KMS-11 (cell line): ENCODE results near the gene NLGN1.

Experiments used
- H2AFZ ChIP-seq: fragments of 200-600 bp; sonication (generic); 2 replicates; pipeline ENCODE4 v1.6.1; 2016; ENCODE audit warnings: antibody characterized with exemption, mixed run types, low read depth
- H3K27ac ChIP-seq: fragments of 200-600 bp; sonication (generic); 2 replicates; pipeline ENCODE4 v1.6.1; 2016; ENCODE audit warnings: mild to moderate bottlenecking, mixed run types
- H3K27me3 ChIP-seq: fragments of 200-600 bp; sonication (generic); 2 replicates; pipeline ENCODE4 v1.6.1; 2017; ENCODE audit warnings: mild to moderate bottlenecking, low read depth, mixed run types, moderate library complexity; ENCODE audit not compliant: insufficient read depth
- H3K36me3 ChIP-seq: fragments of 200-600 bp; sonication (generic); 2 replicates; pipeline ENCODE4 v1.6.1; 2017; ENCODE audit warnings: mild to moderate bottlenecking, mixed run types; ENCODE audit not compliant: insufficient read depth
- H3K4me1 ChIP-seq: fragments of 200-600 bp; sonication (generic); 2 replicates; pipeline ENCODE4 v1.6.1; 2016; ENCODE audit warnings: mild to moderate bottlenecking, low read depth, mixed run types; ENCODE audit not compliant: poor library complexity, severe bottlenecking
- H3K4me2 ChIP-seq: fragments of 200-600 bp; sonication (generic); 2 replicates; pipeline ENCODE4 v1.7.0; 2016; ENCODE audit warnings: mild to moderate bottlenecking, mixed run types
- H3K4me3 ChIP-seq: fragments of 200-600 bp; sonication (generic); IDR thresholded peaks from 2 replicates; pipeline ENCODE4 v1.6.1; 2017; ENCODE audit warnings: low read depth, low read length, mixed read lengths; ENCODE audit not compliant: insufficient read depth
- H3K79me2 ChIP-seq: fragments of 200-600 bp; sonication (generic); 2 replicates; pipeline ENCODE4 v1.6.1; 2016; ENCODE audit warnings: low read depth, mixed run types; ENCODE audit not compliant: insufficient read depth
- H3K9ac ChIP-seq: fragments of 200-600 bp; sonication (generic); 2 replicates; pipeline ENCODE4 v1.6.1; 2016; ENCODE audit warnings: mild to moderate bottlenecking, mixed run types
- H4K20me1 ChIP-seq: fragments of 200-600 bp; sonication (generic); 2 replicates; pipeline ENCODE4 v1.6.1; 2016; ENCODE audit warnings: mild to moderate bottlenecking, mixed run types; ENCODE audit not compliant: insufficient read depth
- TF ChIP-seq, protein P1 (sequence below): fragments of 200-600 bp; sonication (generic); conservative IDR thresholded peaks from 2 replicates; pipeline ENCODE4 v1.6.1; 2017; ENCODE audit warnings: low read depth, mild to moderate bottlenecking, antibody characterized with exemption, low read length, moderate library complexity, mixed read lengths

Gene NLGN1

DNA sequence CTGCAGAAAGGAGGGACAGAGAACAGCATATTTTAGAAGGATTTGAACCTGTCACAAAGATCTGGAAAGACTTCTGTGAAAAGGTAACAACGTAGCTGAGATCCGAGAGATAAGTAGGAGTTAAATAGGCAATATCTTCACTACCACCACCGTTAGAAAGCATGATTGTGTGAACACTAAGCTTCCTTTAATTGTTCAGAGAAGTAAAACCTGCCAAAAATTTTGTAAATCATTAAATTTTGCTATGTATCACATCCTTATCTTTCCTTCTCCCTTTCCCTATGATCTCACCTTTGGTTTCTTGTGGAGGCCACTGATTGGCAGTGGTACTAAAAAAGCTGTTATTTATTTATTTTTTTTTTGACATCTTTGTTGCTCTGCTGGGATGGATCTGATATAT lies 346.9 kb downstream of the NLGN1 start:
- H3K79me2 ChIP-seq = no peaks in the 10 kb centered on the region
- H3K27me3 ChIP-seq = no peaks in the 10 kb centered on the region
- TF ChIP-seq, protein P1, sequence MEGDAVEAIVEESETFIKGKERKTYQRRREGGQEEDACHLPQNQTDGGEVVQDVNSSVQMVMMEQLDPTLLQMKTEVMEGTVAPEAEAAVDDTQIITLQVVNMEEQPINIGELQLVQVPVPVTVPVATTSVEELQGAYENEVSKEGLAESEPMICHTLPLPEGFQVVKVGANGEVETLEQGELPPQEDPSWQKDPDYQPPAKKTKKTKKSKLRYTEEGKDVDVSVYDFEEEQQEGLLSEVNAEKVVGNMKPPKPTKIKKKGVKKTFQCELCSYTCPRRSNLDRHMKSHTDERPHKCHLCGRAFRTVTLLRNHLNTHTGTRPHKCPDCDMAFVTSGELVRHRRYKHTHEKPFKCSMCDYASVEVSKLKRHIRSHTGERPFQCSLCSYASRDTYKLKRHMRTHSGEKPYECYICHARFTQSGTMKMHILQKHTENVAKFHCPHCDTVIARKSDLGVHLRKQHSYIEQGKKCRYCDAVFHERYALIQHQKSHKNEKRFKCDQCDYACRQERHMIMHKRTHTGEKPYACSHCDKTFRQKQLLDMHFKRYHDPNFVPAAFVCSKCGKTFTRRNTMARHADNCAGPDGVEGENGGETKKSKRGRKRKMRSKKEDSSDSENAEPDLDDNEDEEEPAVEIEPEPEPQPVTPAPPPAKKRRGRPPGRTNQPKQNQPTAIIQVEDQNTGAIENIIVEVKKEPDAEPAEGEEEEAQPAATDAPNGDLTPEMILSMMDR = no peak
- H4K20me1 ChIP-seq = no peaks in the 10 kb centered on the region
- no peak overlapping the region for H3K9ac ChIP-seq
- H2AFZ ChIP-seq = no peak overlapping the region
- H3K4me3 ChIP-seq = no peak overlapping the region
- peaks cover 10% of the 10 kb centered on the region for H3K4me1 ChIP-seq
- H3K36me3 ChIP-seq = no peaks in the 10 kb centered on the region
- H3K4me2 ChIP-seq = no peak overlapping the region
- no peak overlapping the region for H3K27ac ChIP-seq

DNA sequence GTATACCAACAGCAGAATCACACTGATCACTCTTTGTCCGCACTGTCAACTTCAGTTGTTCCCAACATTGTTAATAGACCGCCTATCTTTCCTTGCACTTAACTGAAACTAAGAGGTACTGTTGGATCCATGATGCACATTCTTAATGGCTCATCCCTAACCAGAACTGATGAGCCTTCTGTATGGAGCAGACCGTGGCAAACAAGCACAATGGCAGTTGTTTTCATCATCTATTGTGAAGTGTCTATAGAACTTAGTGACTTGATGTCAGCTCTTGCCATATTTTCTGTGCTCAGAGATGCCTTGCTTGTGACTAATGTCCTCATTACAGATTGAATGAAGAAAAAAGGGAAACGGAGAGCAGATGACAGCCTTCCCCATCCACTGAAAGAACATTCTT lies 347.4 kb downstream of the NLGN1 start:
- Histone ChIP-seq H3K9ac (no peak overlapping the region), H3K4me1 (peaks cover 14% of the 10 kb centered on the region), H3K4me3 (no peak overlapping the region), H2AFZ (no peak overlapping the region), H3K27me3 (no peaks in the 10 kb centered on the region), H3K4me2 (no peak overlapping the region), H3K27ac (no peak overlapping the region), H4K20me1 (no peaks in the 10 kb centered on the region), H3K79me2 (no peaks in the 10 kb centered on the region), H3K36me3 (no peaks in the 10 kb centered on the region)
- TF ChIP-seq, protein P1 = no peak

DNA sequence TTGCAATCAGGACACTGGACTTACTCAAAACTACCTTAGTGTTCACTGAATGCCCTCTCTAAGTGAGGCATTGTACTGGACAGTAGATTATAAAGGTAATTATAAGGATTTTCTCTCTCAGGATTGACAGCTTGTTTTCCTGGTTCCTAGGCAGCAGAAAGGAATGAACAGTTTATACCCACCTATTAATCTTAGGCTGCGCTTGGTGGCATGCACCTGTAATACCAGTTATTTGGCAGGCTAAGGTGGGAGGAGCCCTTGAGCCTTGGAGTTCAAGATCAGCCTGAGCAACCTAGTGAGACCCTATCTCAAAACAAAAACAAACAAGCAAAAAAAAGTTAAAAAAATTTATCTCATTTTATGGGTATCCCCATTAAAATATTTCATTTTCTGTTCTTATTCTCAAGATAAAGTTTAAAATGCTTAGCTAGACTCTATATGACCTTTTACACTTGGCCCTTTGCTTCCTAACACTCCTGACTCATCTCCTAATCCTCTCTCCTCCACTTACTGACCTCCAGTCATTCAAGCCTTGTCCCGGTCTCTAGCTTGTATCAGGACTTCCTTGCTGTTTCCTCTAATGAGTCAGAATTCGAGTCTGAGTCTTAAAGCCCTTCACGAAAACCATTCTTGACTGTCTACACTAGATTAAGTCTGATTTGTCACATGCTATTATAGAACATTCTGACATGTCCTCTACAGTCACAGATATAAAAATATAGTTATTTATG lies 348.6 kb downstream of the NLGN1 start:
- no peaks in the 10 kb centered on the region for H3K36me3 ChIP-seq
- no peaks in the 10 kb centered on the region for H3K27me3 ChIP-seq
- no peaks in the 10 kb centered on the region for H3K79me2 ChIP-seq
- no peak overlapping the region for H3K27ac ChIP-seq
- peaks cover 26% of the 10 kb centered on the region for H3K4me1 ChIP-seq
- H3K9ac ChIP-seq = no peak overlapping the region
- H4K20me1 ChIP-seq = no peaks in the 10 kb centered on the region
- no peak overlapping the region for H2AFZ ChIP-seq
- no peak overlapping the region for H3K4me2 ChIP-seq
- TF ChIP-seq, protein P1 = no peak
- no peak overlapping the region for H3K4me3 ChIP-seq

DNA sequence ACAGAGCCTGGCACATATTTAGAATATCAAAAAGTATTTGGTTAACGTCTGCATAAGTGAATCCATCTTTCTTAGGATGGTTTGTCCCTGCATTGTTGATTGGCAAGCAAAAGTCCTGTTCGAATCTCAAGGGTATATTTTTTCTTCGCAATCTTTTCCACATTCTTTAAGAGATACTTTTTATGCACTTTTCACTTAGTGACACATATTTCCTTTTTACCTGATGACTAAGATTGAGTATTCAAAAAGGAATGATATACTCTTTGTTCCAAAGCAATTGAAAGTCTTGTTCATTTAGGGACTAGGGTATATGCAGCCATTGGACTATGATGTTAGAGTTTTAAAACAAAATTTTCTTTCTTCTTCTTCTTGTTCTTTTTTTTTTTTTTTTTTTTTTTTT lies 349.9 kb downstream of the NLGN1 start:
- Histone ChIP-seq H3K9ac (no peak overlapping the region), H3K4me1 (peaks cover 24% of the 10 kb centered on the region), H2AFZ (no peak overlapping the region), H3K27ac (no peak overlapping the region), H3K4me2 (no peak overlapping the region), H3K79me2 (no peaks in the 10 kb centered on the region), H3K4me3 (no peak overlapping the region), H4K20me1 (no peaks in the 10 kb centered on the region), H3K27me3 (no peaks in the 10 kb centered on the region), H3K36me3 (no peaks in the 10 kb centered on the region)
- TF ChIP-seq, protein P1 = no peak
